Skin epidermis (tissue), 12 donors: ENCODE data around the gene COPZ1.
"Not testable (repeated sequence)": the region's sequence is repeated elsewhere in the genome, so short reads cannot be mapped to it uniquely, and the experiment has no call there.

Source experiments
- H3K27ac ChIP-seq, 21 experiments: fragments of 200-600 bp; sonication (generic) in 11 of 21; one replicate each; pipeline ENCODE4 v1.5.0; 2020; ENCODE audit warnings: mild to moderate bottlenecking in 3 of 21, inconsistent platforms in 2 of 21, moderate library complexity in 2 of 21
- H3K4me3 ChIP-seq, 7 experiments: fragments of 200-600 bp; sonication (generic) in 2 of 7; one replicate each; pipeline ENCODE4 v1.5.0; 2020; ENCODE audit warnings: inconsistent platforms in 2 of 7, mild to moderate bottlenecking in 2 of 7, moderate library complexity in 1 of 7

COPZ1 gene

GRCh38 chr12:54292083-54292930, 32.6 kb upstream of the COPZ1 start:
- no peak overlapping the region for H3K27ac ChIP-seq
- H3K4me3 ChIP-seq = no peak overlapping the region

- Histone ChIP-seq H3K4me3 (no peak overlapping the region), H3K27ac (no peak overlapping the region)
Measured at GRCh38 chr12:54292931-54293241, 32.0 kb upstream of the COPZ1 start.

- Histone ChIP-seq H3K4me3 (no peak overlapping the region), H3K27ac (no peak overlapping the region)
Measured at GRCh38 chr12:54294152-54294952, 30.6 kb upstream of the COPZ1 start.

GRCh38 chr12:54294953-54295566, 29.9 kb upstream of the COPZ1 start:
- H3K4me3 ChIP-seq = no peak overlapping the region
- no peak overlapping the region for H3K27ac ChIP-seq

GRCh38 chr12:54296393-54297099, 28.4 kb upstream of the COPZ1 start:
- no peak overlapping the region for H3K4me3 ChIP-seq
- H3K27ac ChIP-seq = no peak overlapping the region

GRCh38 chr12:54298904-54299303, 26.0 kb upstream of the COPZ1 start:
- Histone ChIP-seq H3K4me3 (no peak overlapping the region), H3K27ac (no peak overlapping the region)

GRCh38 chr12:54299515-54300224, 25.3 kb upstream of the COPZ1 start:
- H3K4me3 ChIP-seq = no peak overlapping the region
- peak overlapping the region in 1 of 21 experiments; percentile 55 for H3K27ac ChIP-seq

GRCh38 chr12:54300225-54300731, 24.7 kb upstream of the COPZ1 start:
- H3K27ac ChIP-seq = peak overlapping the region in 4 of 21 experiments; percentile 27 to 55 (median 44)
- peak overlapping the region in 4 of 7 experiments; percentile 1 to 17 (median 8) for H3K4me3 ChIP-seq

GRCh38 chr12:54300732-54301427, 24.1 kb upstream of the COPZ1 start, which contains the start of gene NFE2:
Gene NFE2 (minus strand): TSS chr12:54301015. CDS start chr12:54295248, 5,767 bp downstream.
- Histone ChIP-seq H3K4me3 (peak within 1 kb of the TSS in 4 of 7 experiments; percentile 1 to 17 (median 8)), H3K27ac (peak within 1 kb of the TSS in 5 of 21 experiments; percentile 2 to 55 (median 41))

GRCh38 chr12:54301428-54302048, 23.4 kb upstream of the COPZ1 start:
- no peak overlapping the region for H3K4me3 ChIP-seq
- H3K27ac ChIP-seq = peak overlapping the region in 2 of 21 experiments; percentile 2 to 55

GRCh38 chr12:54303640-54304039, 21.3 kb upstream of the COPZ1 start:
- H3K27ac ChIP-seq = peak overlapping the region in 5 of 21 experiments; percentile 16 to 63 (median 21)
- H3K4me3 ChIP-seq = no peak overlapping the region

- H3K27ac ChIP-seq = peak overlapping the region in 5 of 21 experiments; percentile 19 to 64 (median 34)
- peak overlapping the region in 2 of 7 experiments; percentile 1 to 18 for H3K4me3 ChIP-seq
Measured at GRCh38 chr12:54304187-54304810, 20.6 kb upstream of the COPZ1 start.

GRCh38 chr12:54306925-54307741, 17.8 kb upstream of the COPZ1 start:
- H3K27ac ChIP-seq = peak overlapping the region in 2 of 21 experiments; percentile 34 to 47
- no peak overlapping the region for H3K4me3 ChIP-seq

GRCh38 chr12:54311051-54311450, 13.9 kb upstream of the COPZ1 start:
- Histone ChIP-seq H3K27ac (no peak overlapping the region), H3K4me3 (no peak overlapping the region)

- H3K27ac ChIP-seq, H3K4me3 ChIP-seq: not testable (repeated sequence)
Measured at GRCh38 chr12:54312309-54312708, 12.6 kb upstream of the COPZ1 start.

GRCh38 chr12:54321363-54321762, 3.6 kb upstream of the COPZ1 start:
- no peak overlapping the region for H3K27ac ChIP-seq
- H3K4me3 ChIP-seq = no peak overlapping the region
